GM19351 (cell line): Measurements from ENCODE around the gene RFTN1.
"Not testable (repeated sequence)": the region's sequence is repeated elsewhere in the genome, so short reads cannot be mapped to it uniquely, and the experiment has no call there.

ENCODE experiments used
- ATAC-seq: cut with Tn5 transposase; IDR thresholded peaks from one replicate; pipeline ENCODE4 v1.9.1; 2021; ENCODE audit warnings: mild to moderate bottlenecking, moderate library complexity; ENCODE audit not compliant: unreplicated experiment

Gene RFTN1

GRCh38 chr3:16507578-16508242 is 5.8 kb downstream of the RFTN1 start:
- ATAC-seq: no peak

GRCh38 chr3:16506884-16507577 is 6.5 kb downstream of the RFTN1 start:
- no peak for ATAC-seq

DNA sequence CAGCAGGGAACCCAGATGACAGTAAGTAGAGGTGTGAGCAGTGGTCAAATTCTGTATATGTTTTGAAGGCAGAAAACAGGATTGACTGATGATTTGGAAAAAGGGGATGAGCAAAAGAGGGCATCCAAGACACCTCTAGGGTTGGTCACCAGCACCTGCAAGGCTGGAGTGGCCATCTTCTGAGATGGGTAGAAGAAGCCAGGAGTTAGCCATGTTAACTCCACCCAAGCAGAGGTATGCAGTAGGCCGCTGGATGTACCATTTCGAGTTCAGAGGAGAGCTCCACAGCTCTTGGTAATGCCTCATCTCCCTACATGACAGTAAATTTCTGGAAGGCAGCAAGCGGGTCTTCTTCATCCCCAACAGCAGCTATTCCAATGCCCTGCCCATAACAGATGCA is 7.0 kb downstream of the RFTN1 start:
- no peak for ATAC-seq

- no peak for ATAC-seq
Measured at GRCh38 chr3:16504692-16505091, 8.8 kb downstream of the RFTN1 start.

GRCh38 chr3:16504242-16504641 is 9.3 kb downstream of the RFTN1 start:
- peak; percentile 86 for ATAC-seq

DNA sequence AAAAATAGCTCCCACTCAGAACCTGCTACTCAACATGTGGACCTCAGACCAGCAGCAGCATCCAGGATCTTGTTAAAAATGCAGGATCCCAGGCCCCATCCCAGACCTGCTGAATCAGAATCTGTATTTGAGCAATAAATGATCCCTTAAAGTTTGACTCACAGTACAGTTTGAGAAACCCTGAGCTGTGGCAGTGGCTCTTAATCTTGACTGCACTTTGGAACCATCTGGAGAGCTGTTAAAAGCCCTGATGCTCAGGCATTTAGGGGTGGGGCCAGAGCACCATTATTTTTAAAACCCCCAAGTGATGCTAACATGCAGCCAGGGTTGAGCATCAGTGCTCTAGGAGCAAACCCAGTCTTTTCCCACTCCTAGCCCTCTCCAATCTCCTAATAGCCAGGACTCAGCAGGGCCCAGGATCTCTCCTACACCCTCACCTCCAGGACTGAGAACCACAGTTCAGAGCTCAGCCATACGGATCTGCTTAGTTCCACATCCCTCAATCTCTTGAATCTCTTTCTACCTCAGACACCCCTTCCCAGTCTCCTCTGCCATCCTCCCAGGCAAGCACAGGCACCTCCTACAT is 10.2 kb downstream of the RFTN1 start:
- ATAC-seq: no peak

DNA sequence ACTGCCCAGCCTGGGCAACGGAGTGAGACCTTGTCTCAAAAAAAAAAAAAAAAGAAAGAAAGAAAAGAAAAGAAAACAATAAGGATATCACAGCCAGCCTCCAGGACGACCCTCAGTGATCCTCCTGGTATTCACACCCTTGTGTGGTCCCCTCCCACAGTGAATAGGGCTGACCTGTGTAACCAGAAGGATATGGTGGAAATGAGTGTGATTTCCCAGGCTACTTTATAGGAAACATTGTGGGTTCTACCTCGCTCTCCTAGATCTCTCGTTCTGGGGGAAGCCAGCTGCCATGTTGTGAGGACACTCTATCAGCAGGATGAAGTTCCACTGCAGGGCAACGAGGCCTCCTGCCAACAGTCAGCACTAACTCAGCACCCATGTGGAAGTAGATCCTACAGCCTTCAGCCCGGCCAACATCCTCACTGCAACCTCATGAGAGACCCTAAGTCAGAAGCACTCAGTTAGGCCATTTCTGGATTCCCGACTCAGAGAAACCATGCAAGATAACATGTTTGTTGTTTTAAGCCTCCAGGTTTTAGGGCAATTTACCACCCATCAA is 11.1 kb downstream of the RFTN1 start:
- no peak for ATAC-seq

GRCh38 chr3:16501376-16501775 is 12.1 kb downstream of the RFTN1 start:
- no peak for ATAC-seq

GRCh38 chr3:16500911-16501310 is 12.6 kb downstream of the RFTN1 start:
- ATAC-seq: no peak

- ATAC-seq: no peak
Measured at GRCh38 chr3:16500093-16500492, 13.4 kb downstream of the RFTN1 start.

- ATAC-seq: no peak
Measured at GRCh38 chr3:16499351-16499750, 14.1 kb downstream of the RFTN1 start.

- ATAC-seq: peak; percentile 52
Measured at GRCh38 chr3:16498130-16498890, 15.2 kb downstream of the RFTN1 start.

DNA sequence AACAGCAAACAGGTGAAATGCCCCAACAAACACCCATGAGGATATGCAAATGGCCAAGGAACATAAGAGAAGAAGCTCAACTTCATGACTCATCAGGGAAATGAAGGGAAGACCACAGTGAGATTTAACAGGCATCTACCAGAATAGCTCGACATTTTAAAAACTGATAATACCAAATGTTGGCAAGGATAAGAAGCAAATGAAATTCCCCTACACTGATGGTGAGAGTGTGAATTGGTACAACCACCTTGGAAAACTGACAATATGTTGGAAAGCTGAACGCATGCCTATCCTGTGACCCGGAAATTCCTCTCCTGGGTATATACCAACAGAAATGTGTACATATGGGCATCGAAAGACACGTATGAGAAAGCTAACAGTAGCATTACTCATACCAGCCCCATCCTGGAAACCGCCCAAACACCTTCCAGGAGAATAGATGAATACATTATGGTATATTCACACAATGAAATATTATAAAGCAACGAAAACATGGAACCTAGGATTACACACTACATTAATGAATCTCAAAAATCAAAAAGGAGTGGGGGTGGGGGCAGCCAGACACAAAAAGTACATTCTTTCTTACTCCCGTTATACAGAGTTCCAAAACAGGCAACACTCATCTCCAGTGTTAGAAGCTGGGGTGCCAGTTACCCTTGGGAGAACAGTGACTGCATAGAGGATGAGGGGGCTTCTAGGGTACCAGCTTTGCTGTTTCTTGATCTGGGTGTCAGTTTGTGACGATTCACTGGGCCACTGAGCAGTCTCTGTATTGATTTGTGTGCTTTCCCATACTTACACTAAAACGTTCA is 16.9 kb downstream of the RFTN1 start:
- ATAC-seq: peak; percentile 60

DNA sequence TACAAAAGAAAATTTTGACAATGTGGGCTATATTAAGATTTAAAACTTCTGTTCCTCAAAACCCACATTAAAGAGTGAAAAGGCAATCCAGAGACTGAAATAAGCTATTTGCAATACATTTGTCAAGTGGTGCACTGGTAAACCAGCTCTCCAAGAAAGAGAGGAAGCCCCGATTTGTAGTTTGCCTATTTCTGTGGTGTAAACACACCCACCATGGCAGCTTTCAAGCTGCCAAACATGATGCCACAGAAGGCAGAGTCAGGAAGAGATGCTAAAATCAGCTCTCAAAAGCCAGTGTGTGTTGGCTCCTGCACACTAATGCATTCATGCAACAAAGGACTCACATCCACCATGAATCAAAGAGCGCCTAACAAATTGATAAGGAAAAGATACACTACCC is 17.5 kb downstream of the RFTN1 start:
- peak; percentile 30 for ATAC-seq

- no peak for ATAC-seq
Measured at GRCh38 chr3:16494814-16495431, 18.6 kb downstream of the RFTN1 start.

DNA sequence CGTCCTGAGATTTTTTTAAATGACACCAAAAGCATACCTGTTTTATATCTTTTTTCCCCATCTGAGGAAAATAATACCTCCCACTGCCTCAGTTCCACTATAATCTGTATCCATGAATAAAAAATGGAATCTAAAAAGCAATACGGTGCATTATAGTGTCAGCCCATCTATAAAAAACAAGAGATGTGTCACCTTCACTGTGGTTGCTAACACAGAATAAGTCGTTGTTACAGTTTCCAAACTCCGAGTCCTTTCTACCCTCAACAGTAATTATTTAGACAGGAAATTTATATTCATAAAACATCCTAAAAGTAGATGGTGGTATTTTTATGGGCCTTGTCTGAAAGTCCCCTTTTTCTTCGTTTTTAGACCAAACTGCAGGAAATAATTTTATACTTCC is 19.4 kb downstream of the RFTN1 start:
- ATAC-seq: no peak

DNA sequence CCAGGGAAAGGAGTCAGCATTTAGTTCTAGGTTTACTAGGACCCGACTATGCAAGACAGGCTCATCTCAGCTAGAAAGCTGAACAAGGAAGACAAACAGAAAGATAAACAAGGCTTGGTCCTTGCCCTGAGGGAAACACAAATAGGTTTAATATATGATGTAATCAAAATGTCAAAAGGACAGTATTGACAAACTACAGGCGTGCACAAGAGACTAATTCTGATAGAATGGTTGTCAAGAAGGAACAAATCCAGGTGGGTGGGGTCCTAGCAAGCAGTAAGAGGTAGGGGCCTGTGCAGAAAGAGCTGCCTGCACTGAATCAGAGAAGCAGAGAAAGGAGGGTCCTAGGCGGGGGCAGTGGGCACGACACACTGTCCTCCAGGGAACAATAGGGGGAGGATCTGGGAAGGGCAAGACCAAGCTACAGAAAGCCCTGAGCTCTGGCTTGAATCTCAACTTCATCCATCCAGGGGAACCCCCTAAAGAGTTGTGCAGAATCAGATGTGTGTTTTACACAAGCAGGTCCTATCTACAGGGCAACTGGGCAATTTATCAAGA is 23.4 kb downstream of the RFTN1 start:
- ATAC-seq: no peak

GRCh38 chr3:16489326-16490061 is 24.0 kb downstream of the RFTN1 start:
- not testable (repeated sequence) for ATAC-seq

DNA sequence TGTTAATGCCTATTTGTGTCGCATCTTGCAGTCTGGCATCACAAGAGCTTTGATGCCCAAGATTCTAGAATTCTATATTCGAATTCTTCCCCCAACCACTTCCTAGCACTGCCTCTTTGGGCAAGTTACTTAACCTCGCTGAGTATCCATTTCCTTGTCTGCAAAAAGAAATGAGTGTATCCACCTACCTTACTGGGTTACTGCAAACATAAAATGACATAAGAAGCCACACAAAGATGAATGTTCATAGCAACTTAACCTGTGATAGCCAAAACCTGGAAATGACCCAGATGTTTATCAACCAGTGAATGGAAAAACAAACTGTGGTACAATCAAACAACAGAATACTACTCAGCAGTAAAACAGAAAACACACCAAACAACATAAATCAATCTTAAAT is 24.9 kb downstream of the RFTN1 start:
- ATAC-seq: no peak
